HG02885 (cell line): ENCODE results near the gene SSR1.
"Not testable (repeated sequence)": the region's sequence is repeated elsewhere in the genome, so short reads cannot be mapped to it uniquely, and the experiment has no call there.

ENCODE experiments used
- ATAC-seq: cut with Tn5 transposase; IDR thresholded peaks from one replicate; pipeline ENCODE4 v1.9.1; 2021; ENCODE audit warnings: mild to moderate bottlenecking; ENCODE audit not compliant: unreplicated experiment, poor library complexity

The SSR1 gene

GRCh38 chr6:7321866-7322265 is 8.9 kb upstream of the SSR1 start:
- ATAC-seq = not testable (repeated sequence)

GRCh38 chr6:7319406-7319805 is 6.4 kb upstream of the SSR1 start:
- ATAC-seq = not testable (repeated sequence)

DNA sequence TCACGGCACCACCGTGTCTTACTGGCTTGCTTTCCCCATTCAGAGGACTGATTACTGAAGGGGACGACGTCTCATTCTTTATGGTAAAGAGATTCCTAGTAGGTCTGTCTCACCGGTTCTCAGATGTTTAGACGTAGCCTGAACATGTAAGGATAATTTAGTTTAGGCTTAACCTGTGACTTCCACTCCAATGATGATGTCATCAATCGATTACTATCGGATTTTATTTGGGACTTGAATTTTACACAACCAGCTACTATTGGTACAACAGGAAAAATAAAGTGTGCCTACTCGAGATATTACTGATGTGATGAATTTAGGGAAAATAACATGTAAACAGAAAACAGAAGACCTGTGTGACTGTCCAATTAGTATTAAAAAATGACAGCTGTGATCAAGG is 4.5 kb upstream of the SSR1 start:
- ATAC-seq = no peak

DNA sequence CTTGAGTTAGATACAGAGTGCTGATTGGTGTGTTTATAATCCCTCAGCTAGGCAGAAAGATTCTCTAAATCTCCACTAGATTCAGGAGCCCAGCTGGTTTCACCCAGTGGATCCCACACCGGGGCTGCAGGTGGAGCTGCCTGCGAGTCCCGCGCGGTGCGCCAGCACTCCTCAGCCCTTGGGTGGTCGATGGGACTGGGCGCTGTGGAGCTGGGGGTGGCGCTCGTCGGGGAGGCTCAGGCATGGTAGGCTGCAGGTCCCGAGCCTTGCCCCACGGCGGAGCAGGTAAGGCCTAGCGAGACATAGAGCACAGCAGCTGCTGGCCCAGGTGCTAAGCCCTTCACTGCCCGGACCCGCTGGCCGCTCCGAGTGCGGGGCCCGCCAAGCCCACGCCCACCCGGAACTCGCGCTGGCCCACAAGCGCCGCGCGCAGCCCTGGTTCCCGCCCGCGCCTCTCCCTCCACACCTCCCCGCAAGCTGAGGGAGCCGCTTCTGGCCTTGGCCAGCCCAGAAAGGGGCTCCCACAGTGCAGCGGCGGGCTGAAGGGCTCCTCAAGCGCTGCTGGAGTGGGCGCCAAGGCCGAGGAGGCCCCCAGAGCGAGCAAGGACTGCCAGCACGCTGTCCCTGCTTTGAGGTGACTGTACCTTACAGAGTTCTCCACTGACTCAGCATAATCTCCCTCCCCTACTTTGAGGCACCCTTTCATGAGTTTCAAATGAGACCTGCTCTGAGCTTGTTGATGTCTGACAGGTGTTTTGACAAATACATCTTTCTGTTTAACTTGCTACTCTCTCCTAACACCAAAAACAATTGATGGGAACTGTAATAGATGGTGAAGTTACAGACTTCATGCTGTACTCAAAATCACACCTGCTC is 3.9 kb upstream of the SSR1 start:
- no peak for ATAC-seq

DNA sequence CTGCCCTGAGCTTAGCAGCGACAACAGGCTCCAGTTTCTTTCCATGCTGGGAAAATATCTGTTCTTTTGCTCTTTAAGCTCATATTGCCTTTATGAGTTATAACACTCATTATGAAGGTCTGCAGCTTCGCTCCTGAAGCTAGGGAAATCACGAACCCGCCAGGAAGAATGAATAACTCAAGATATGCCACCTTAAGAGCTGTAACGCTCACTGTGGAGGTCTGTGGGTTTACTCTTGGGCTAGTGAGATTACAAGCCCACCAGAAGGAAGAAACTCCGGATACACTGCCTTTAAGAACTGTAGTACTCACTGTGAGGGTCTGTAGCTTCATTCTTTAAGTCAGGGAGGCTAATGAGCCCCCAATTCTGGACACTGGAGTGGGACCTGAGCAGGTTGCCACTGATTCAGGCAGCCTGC is 3.0 kb upstream of the SSR1 start:
- no peak for ATAC-seq

GRCh38 chr6:7315087-7315947 is 2.3 kb upstream of the SSR1 start:
- not testable (repeated sequence) for ATAC-seq

- no peak for ATAC-seq
These were observed 1.4 kb upstream of the SSR1 start for GRCh38 chr6:7314414-7314813.

- no peak for ATAC-seq
These were observed 636 bp upstream of the SSR1 start for GRCh38 chr6:7313505-7314165.

GRCh38 chr6:7311917-7312615 is 933 bp downstream of the SSR1 start:
- ATAC-seq = no peak

DNA sequence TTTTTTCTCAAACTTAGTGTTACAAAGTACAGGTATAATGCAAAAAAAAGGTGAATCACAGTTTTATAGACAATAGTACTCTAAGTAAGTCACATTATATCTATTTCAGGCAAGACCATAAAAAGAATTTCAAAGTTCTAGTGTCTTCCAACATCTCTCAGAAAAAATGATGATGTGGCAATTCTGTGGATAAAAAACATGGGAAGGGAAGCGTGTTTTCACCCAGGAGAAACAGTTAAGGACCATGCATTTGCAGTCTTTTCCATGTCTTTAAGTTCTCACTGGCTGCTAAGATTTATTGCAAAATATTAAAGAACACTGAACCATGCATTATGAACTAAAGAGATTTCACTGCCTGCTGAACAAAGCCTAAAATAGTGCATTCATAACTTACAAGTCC is 1.8 kb downstream of the SSR1 start:
- ATAC-seq = no peak

GRCh38 chr6:7309050-7309449 is 3.9 kb downstream of the SSR1 start:
- no peak for ATAC-seq

DNA sequence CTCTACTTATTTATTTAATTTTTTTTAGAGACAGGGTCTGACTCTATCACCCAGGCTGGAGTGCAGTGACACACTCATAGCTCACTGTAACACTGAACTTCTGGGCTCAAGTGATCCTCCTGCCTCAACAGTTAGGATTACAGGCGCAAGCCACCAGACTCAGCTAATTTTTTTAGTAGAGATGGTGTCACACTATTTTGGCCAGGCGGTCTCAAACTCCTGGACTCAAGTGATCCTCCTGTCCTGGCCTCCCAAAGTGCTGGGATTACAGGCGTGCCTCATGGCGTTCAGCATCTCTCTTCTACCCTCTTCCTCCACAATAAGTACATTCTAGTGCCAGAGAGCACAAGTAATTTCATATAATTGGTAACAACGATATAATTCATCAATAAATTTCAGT is 5.5 kb downstream of the SSR1 start:
- ATAC-seq = no peak

- ATAC-seq = no peak
These were observed 8.2 kb downstream of the SSR1 start for GRCh38 chr6:7304821-7305220.

GRCh38 chr6:7301702-7302101 is 11.3 kb downstream of the SSR1 start:
- ATAC-seq = no peak

DNA sequence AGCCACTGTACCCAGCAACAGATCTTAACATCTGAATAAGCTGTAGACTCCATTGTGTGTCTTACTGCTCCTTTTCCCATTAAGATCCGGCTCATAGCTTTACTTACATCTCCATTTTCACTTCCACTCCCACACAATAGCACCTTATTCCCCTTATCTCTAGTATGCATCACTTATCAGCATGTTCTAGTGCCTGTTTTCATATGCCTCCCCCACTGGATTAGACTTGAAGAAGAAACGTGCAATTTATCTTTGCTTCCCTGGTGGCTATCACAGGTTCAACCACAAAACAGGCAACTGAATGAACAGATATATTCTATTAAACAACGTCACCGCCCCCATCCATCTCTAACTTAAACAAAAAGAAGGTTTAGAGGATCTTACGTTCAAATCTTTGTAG is 12.1 kb downstream of the SSR1 start:
- ATAC-seq = no peak

- no peak for ATAC-seq
These were observed 14.9 kb downstream of the SSR1 start for GRCh38 chr6:7298113-7298512.

DNA sequence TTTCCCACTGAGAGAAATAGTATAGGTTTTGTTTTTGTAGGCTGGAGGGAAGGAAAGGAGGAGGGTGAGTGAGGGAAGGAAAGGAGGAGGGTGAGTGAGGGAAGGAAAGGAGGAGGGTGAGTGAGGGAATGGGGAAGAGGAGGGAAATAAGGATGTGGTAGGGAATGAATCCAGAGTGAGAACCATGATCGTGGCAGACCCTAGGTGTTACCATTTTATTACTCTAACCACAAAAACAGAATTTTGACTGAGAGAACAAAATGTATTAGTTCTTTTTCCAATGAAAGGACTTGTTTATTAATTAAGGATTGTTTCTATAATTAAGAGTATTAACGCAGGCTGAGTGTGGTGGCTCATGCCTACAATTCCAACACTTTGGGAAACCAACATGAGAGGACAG is 16.4 kb downstream of the SSR1 start:
- ATAC-seq = no peak

DNA sequence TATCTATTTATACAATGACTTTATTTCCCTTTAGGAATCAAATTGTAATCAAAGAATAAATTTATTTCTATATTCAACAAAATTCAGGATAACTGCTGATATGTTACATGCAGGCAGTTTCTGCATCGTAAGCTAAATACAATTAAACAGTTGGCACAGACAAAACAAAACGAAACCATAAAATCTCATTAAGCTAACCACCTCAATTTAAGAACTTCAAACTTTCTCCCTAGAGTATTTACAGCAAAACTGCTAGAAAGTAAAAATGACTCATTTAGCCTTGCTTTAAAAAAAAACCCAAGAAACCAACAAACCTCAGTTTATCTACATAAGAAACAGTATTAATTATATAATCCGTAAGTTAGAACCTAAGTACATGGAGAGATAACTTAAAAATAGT is 17.1 kb downstream of the SSR1 start:
- ATAC-seq = no peak

DNA sequence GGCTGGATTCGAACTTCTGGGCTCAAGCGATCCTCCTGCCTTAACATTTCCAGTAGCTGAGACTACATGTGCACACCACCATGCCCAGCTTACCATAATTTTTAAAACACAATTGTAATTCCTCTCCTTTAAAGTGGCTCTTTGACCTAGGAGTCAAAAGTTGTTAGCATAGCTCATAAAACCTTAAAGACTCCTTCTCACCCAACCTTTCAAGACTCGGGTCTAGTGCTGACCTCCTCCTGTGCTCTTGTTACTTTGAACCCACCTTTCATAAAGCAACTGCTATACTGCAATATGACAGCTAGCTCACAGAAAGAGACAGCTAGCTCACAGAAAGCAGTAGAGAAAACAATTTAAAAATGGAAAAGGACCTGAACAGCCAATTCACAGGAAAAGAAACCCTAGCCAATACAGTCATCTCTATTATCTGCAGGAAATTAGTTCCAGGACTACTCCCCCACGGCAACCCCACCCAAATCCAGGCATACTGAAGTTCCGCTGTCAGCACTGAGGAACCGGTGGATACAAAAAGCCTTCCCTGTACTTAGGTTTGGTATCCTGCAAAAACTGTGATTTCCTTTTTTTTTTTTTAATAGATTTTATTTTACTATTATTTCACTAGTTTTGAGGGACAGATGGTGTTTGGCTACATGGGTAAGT is 20.3 kb downstream of the SSR1 start:
- no peak for ATAC-seq

GRCh38 chr6:7290079-7290478 is 22.9 kb downstream of the SSR1 start:
- no peak for ATAC-seq
